Activated T-helper 2 cell treated with anti-CD3 and anti-CD28 coated beads, Interferon-gamma antibody, Interleukin-2, Interleukin-4, amounts not matched to agents 10 μg/mL and 5 μg/mL and 100 μg/mL, durations not matched to agents 14 hours and 24 hours and 36 hours (primary cell): ENCODE results near the gene DNAH11. TPM values are rescaled to one million over a fixed set of nuclear protein-coding genes. Genes with fewer than 3 reads are reported as not detected.
A peak's percentile ranks its signal among the peaks of the same experiment; 100 is the strongest.

Experiments used
- DNase-seq: peaks from one replicate; pipeline ENCODE4 v3.0.0; 2021; ENCODE audit warnings: low spot score
- H3K27ac Mint-ChIP-seq: one replicate; pipeline ENCODE4 v1.8.0; 2021; ENCODE audit warnings: mixed read lengths
- H3K27me3 Mint-ChIP-seq: one replicate; pipeline ENCODE4 v1.8.0; 2021; ENCODE audit warnings: low read depth, mixed read lengths
- H3K36me3 Mint-ChIP-seq: one replicate; pipeline ENCODE4 v1.8.0; 2021; ENCODE audit warnings: low read depth, mixed read lengths
- H3K4me1 Mint-ChIP-seq: one replicate; pipeline ENCODE4 v1.8.0; 2021; ENCODE audit warnings: low read depth, mixed read lengths
- H3K4me3 Mint-ChIP-seq: one replicate; pipeline ENCODE4 v1.8.0; 2021; ENCODE audit warnings: low read depth, mild to moderate bottlenecking, moderate library complexity, mixed read lengths
- H3K9me3 Mint-ChIP-seq: one replicate; pipeline ENCODE4 v1.8.0; 2021; ENCODE audit warnings: mixed read lengths
- intact Hi-C: fragments of 100-400 bp; cut with micrococcal nuclease; formaldehyde crosslinking; loops from one replicate; pipeline ENCODE4 v1.15.1; 2023
- total RNA-seq: library from RNA; stranded (reverse); gene quantifications from 2 replicates; pipeline ENCODE4 v1.2.3, GENCODE V29; 2022

The DNAH11 gene
- total RNA-seq, 1 donor from 2014 or later = 3.7 TPM

GRCh38 chr7:21944616-21945453 lies 402.0 kb downstream of the DNAH11 start:
- Mint-ChIP-seq H3K27me3 (peaks cover 1% of the 10 kb centered on the region), H3K4me1 (peaks cover 69% of the 10 kb centered on the region), H3K36me3 (peaks cover 23% of the 10 kb centered on the region), H3K27ac (peak overlapping the region; percentile 85), H3K9me3 (no peaks in the 10 kb centered on the region), H3K4me3 (peak overlapping the region; percentile 91)
- intact Hi-C loops = loop anchor here (5.0 to 10.0 kb wide), 4 partner anchors 230 to 940 kb away; partner anchors contain the start of gene SP4
- DNase-seq = peak; percentile 23

- Mint-ChIP-seq H3K27me3 (peaks cover 6% of the 10 kb centered on the region), H3K4me1 (peaks cover 62% of the 10 kb centered on the region), H3K4me3 (peak within 1 kb of the TSS; percentile 91), H3K27ac (peak within 1 kb of the TSS; percentile 85), H3K36me3 (peaks cover 19% of the 10 kb centered on the region), H3K9me3 (no peaks in the 10 kb centered on the region)
- intact Hi-C loops = loop anchor here (5.0 to 10.0 kb wide), 4 partner anchors 229 to 939 kb away; partner anchors contain the start of gene SP4
- peak; percentile 67 for DNase-seq
Measured at GRCh38 chr7:21945454-21946221, 402.8 kb downstream of the DNAH11 start, which contains the start of gene CDCA7L. CDCA7L (minus strand) TSS chr7:21945899; CDS start chr7:21945804, 95 bp downstream.

- no peak for DNase-seq
- Mint-ChIP-seq H3K27ac (peak overlapping the region; percentile 85), H3K4me3 (peak overlapping the region; percentile 91), H3K27me3 (peaks cover 6% of the 10 kb centered on the region), H3K36me3 (peaks cover 18% of the 10 kb centered on the region), H3K9me3 (no peaks in the 10 kb centered on the region), H3K4me1 (peaks cover 57% of the 10 kb centered on the region)
- intact Hi-C loops = loop anchor here (5.0 to 10.0 kb wide), 4 partner anchors 229 to 939 kb away; partner anchors contain the start of gene SP4
Measured at GRCh38 chr7:21946222-21946709, 403.4 kb downstream of the DNAH11 start.

- H3K4me3 Mint-ChIP-seq = no peak overlapping the region
- peaks cover 6% of the 10 kb centered on the region for H3K27me3 Mint-ChIP-seq
- no peak for DNase-seq
- peaks cover 13% of the 10 kb centered on the region for H3K36me3 Mint-ChIP-seq
- intact Hi-C loops = loop anchor here (5.0 to 10.0 kb wide), 4 partner anchors 228 to 938 kb away; partner anchors contain the start of gene SP4
- no peak overlapping the region for H3K27ac Mint-ChIP-seq
- H3K9me3 Mint-ChIP-seq = no peaks in the 10 kb centered on the region
- peaks cover 49% of the 10 kb centered on the region for H3K4me1 Mint-ChIP-seq
Measured at GRCh38 chr7:21947056-21947455, 404.2 kb downstream of the DNAH11 start.

- H3K36me3 Mint-ChIP-seq = peaks cover 6% of the 10 kb centered on the region
- no peak overlapping the region for H3K27ac Mint-ChIP-seq
- no peak for DNase-seq
- H3K4me1 Mint-ChIP-seq = peaks cover 40% of the 10 kb centered on the region
- intact Hi-C loops = loop anchor here (5.0 to 10.0 kb wide), 4 partner anchors 227 to 937 kb away; partner anchors contain the start of gene SP4
- H3K9me3 Mint-ChIP-seq = no peaks in the 10 kb centered on the region
- no peak overlapping the region for H3K4me3 Mint-ChIP-seq
- H3K27me3 Mint-ChIP-seq = peaks cover 6% of the 10 kb centered on the region
Measured at GRCh38 chr7:21947946-21948345, 405.1 kb downstream of the DNAH11 start.

GRCh38 chr7:21948364-21948763 lies 405.5 kb downstream of the DNAH11 start:
- Mint-ChIP-seq H3K36me3 (peaks cover 2% of the 10 kb centered on the region), H3K27me3 (peaks cover 7% of the 10 kb centered on the region), H3K9me3 (no peaks in the 10 kb centered on the region), H3K4me3 (no peak overlapping the region), H3K27ac (no peak overlapping the region), H3K4me1 (peaks cover 36% of the 10 kb centered on the region)
- intact Hi-C loops = loop anchor here (5.0 to 10.0 kb wide), 4 partner anchors 226 to 936 kb away; partner anchors contain the start of gene SP4
- no peak for DNase-seq

GRCh38 chr7:21948887-21949540 lies 406.2 kb downstream of the DNAH11 start:
- no peak for DNase-seq
- Mint-ChIP-seq H3K4me3 (no peak overlapping the region), H3K27me3 (peaks cover 10% of the 10 kb centered on the region), H3K4me1 (peaks cover 34% of the 10 kb centered on the region), H3K27ac (no peak overlapping the region), H3K9me3 (no peaks in the 10 kb centered on the region), H3K36me3 (no peaks in the 10 kb centered on the region)
- intact Hi-C loops = loop anchor here (5.0 to 10.0 kb wide), 4 partner anchors 226 to 936 kb away; partner anchors contain the start of gene SP4

Other genes with a start within 250 kb of the DNAH11 start
- 17.9 and 19.2 TPM in 2 replicates for gene SP4, start 115.0 kb upstream of the DNAH11 start, total RNA-seq